Osteocyte (in vitro differentiated cells): ENCODE data around the gene SYT2. TPM values are rescaled to one million over a fixed set of nuclear protein-coding genes. Genes with fewer than 3 reads are reported as not detected.
"Not testable (repeated sequence)": the region's sequence is repeated elsewhere in the genome, so short reads cannot be mapped to it uniquely, and the experiment has no call there.

ENCODE experiments used
- DNase-seq: peaks from one replicate; pipeline ENCODE4 v3.0.0; 2021; ENCODE audit warnings: mixed read lengths; ENCODE audit not compliant: unreplicated experiment; ENCODE audit errors: extremely low spot score
- H3K27ac Mint-ChIP-seq: one replicate; pipeline ENCODE4 v1.8.0; 2021; ENCODE audit warnings: mild to moderate bottlenecking, mixed read lengths; ENCODE audit not compliant: unreplicated experiment
- H3K27me3 Mint-ChIP-seq: one replicate; pipeline ENCODE4 v1.8.0; 2021; ENCODE audit warnings: mixed read lengths; ENCODE audit not compliant: unreplicated experiment
- H3K36me3 Mint-ChIP-seq: one replicate; pipeline ENCODE4 v1.8.0; 2021; ENCODE audit warnings: mixed read lengths; ENCODE audit not compliant: unreplicated experiment
- H3K4me1 Mint-ChIP-seq: one replicate; pipeline ENCODE4 v1.8.0; 2021; ENCODE audit warnings: mixed read lengths; ENCODE audit not compliant: unreplicated experiment
- H3K4me3 Mint-ChIP-seq: one replicate; pipeline ENCODE4 v1.8.0; 2021; ENCODE audit warnings: mild to moderate bottlenecking, moderate library complexity, mixed read lengths; ENCODE audit not compliant: unreplicated experiment
- H3K9me3 Mint-ChIP-seq: one replicate; pipeline ENCODE4 v1.8.0; 2021; ENCODE audit warnings: mixed read lengths; ENCODE audit not compliant: unreplicated experiment
- total RNA-seq: library from RNA; stranded (reverse); gene quantifications from 2 replicates; pipeline ENCODE4 v1.2.1, GENCODE V29; 2021

The SYT2 gene
- total RNA-seq, 1 donor from 2014 or later = not detected

DNA sequence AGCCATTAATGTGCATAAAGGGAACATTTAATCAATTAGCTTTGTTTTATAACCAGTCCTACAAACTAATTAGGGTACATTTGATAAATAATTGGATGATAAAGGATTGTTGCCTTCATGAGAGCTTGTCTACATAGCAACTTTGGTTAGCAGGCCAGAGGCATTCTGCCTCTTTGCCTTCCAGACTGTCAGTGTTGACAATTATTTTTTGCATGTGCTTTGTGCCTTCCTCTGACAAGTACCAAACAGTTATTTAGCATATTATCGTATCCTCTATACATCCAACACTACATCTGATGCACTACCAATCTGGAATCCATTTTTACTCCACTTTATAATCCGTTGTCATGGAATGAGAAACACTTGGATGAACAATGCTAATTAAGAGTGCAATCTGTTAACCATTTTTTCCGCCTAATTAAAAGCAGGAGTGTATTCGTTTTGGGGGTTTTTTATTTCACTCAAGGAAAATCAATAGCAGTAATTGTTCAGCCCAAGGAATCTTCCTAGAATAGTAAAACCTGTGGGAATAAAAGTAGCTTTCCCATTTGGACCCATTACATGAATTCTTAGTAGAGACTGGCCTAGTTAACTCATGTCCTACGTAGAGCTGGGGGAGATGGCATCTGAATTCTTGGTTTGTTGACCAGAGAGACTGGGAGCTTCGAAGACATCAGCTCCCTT is 165.3 kb downstream of the SYT2 start:
- not testable (repeated sequence) for DNase-seq, H3K27ac Mint-ChIP-seq, H3K27me3 Mint-ChIP-seq, H3K9me3 Mint-ChIP-seq, H3K4me1 Mint-ChIP-seq, H3K4me3 Mint-ChIP-seq, H3K36me3 Mint-ChIP-seq

- not testable (repeated sequence) for DNase-seq, H3K27ac Mint-ChIP-seq, H3K4me3 Mint-ChIP-seq
Measured at GRCh38 chr1:202543537-202543936, 166.7 kb downstream of the SYT2 start.

DNA sequence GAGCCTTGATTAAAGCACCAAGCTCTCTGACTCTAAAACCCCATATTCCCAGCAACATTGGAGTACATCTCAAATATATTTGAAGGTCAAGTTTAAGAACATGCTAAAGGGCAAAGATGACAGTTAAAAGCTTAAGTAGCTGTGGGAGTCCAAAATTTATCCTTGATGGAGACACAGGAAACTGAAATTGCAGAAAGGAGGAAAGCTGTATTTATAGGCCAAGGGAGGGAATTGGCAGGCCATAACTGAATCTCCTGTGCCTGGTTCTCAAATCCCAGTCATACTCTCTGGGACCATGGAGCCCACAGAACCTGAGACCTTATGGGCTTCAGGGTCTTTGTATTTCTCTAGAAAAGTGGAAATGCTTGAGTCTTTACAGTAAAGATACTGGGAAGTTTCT is 167.8 kb downstream of the SYT2 start:
- H3K36me3 Mint-ChIP-seq, H3K4me3 Mint-ChIP-seq, H3K27me3 Mint-ChIP-seq, H3K27ac Mint-ChIP-seq, H3K9me3 Mint-ChIP-seq, DNase-seq: not testable (repeated sequence)
- H3K4me1 Mint-ChIP-seq = peaks cover 23% of the 10 kb centered on the region

More at GRCh38 chr1:202543537-202543936, 166.7 kb downstream of the SYT2 start:
- H3K4me1 Mint-ChIP-seq = peaks cover 21% of the 10 kb centered on the region
- not testable (repeated sequence) for H3K9me3 Mint-ChIP-seq, H3K36me3 Mint-ChIP-seq, H3K27me3 Mint-ChIP-seq

DNA sequence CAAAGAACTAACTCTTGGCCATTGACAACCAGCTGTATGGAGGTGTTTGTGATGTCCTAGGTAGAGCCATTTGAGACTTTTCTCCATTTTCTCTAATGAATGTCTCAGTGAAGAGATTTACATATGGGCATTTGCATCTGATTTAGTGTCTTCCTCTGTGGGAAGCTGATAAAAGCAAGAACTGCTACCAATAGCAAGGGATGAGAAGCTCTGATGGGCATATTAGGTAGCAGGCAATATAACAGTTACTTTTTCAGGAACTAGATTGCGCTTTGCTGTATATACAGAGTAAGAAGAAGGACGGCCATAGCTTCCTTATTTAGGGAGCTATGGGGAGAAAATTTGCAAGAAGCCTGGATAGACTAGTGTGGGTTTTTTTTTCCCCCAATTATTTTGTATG is 169.4 kb downstream of the SYT2 start:
- H3K36me3 Mint-ChIP-seq, H3K27ac Mint-ChIP-seq, H3K27me3 Mint-ChIP-seq, DNase-seq, H3K9me3 Mint-ChIP-seq, H3K4me3 Mint-ChIP-seq: not testable (repeated sequence)
- peaks cover 23% of the 10 kb centered on the region for H3K4me1 Mint-ChIP-seq

Other genes starting within 250 kb of the SYT2 start
- gene KDM5B, start 98.0 kb upstream of the SYT2 start, total RNA-seq = 152 and 157 TPM in 2 replicates
- gene PCAT6, start 100.5 kb upstream of the SYT2 start, total RNA-seq = 3.8 and 5.2 TPM in 2 replicates
- gene RABIF, start 178.7 kb upstream of the SYT2 start, total RNA-seq = 12.2 and 13.9 TPM in 2 replicates
- gene KLHL12, start 216.8 kb upstream of the SYT2 start, total RNA-seq = 24.2 and 26.2 TPM in 2 replicates
- gene ADIPOR1, start 247.9 kb upstream of the SYT2 start, total RNA-seq = 72.3 and 77.0 TPM in 2 replicates